ENCODE data around the gene LDB3.

DNA sequence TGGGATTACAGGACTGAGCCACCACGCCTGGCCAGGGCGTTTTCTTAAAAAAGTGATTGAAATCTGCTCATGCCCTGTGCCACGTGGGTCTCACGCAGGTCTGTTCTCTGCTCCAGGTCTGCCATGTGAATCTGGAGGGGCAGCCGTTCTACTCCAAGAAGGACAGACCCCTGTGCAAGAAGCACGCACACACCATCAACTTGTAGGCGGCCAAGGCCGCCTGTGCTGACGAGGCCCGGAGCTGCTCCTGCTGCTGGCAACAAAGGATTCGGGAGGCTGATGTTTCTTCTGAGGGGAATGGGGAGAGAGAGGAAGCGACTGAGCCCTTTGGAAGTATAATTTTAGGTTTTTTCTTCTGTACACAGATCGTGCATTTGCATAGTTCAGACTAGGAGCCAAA is 64.5 kb downstream of the LDB3 start:
- TF ChIP-seq, protein P1, sequence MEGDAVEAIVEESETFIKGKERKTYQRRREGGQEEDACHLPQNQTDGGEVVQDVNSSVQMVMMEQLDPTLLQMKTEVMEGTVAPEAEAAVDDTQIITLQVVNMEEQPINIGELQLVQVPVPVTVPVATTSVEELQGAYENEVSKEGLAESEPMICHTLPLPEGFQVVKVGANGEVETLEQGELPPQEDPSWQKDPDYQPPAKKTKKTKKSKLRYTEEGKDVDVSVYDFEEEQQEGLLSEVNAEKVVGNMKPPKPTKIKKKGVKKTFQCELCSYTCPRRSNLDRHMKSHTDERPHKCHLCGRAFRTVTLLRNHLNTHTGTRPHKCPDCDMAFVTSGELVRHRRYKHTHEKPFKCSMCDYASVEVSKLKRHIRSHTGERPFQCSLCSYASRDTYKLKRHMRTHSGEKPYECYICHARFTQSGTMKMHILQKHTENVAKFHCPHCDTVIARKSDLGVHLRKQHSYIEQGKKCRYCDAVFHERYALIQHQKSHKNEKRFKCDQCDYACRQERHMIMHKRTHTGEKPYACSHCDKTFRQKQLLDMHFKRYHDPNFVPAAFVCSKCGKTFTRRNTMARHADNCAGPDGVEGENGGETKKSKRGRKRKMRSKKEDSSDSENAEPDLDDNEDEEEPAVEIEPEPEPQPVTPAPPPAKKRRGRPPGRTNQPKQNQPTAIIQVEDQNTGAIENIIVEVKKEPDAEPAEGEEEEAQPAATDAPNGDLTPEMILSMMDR (IDR thresholded peaks at IDR 0.05; ENCODE audit: low read depth, low read length, poor library complexity, severe bottlenecking) = no peak
- TF ChIP-seq EZH2phosphoT487 (IDR thresholded peaks at IDR 0.05; ENCODE audit: borderline replicate concordance, low read length) = no peak

Data from DOHH2 (cell line).